Stomach (tissue), 4 donors: ENCODE measurements around the gene ATP2C1.

Experiments used
- EP300 ChIP-seq: sonication (generic); formaldehyde crosslinking; IDR thresholded peaks from one replicate; pipeline ENCODE4 v1.6.1; 2017; ENCODE audit warnings: antibody characterized with exemption
- POLR2AphosphoS5 ChIP-seq, 3 donors: sonication (generic); formaldehyde crosslinking; IDR thresholded peaks; one replicate each; pipeline ENCODE4 v1.6.1; 2016; ENCODE audit warnings: antibody characterized with exemption in 3 of 3
- TF ChIP-seq, protein P1 (sequence below), 7 experiments: fragments of 450-650 bp in 4 of 7; fragments of 200-600 bp in 3 of 7; sonication (generic) in 3 of 7; IDR thresholded peaks; one replicate each; pipeline ENCODE4 v1.5.1; 2016 to 2019; ENCODE audit warnings: antibody characterized with exemption in 7 of 7, control low read depth in 2 of 7, mild to moderate bottlenecking in 1 of 7

DNA sequence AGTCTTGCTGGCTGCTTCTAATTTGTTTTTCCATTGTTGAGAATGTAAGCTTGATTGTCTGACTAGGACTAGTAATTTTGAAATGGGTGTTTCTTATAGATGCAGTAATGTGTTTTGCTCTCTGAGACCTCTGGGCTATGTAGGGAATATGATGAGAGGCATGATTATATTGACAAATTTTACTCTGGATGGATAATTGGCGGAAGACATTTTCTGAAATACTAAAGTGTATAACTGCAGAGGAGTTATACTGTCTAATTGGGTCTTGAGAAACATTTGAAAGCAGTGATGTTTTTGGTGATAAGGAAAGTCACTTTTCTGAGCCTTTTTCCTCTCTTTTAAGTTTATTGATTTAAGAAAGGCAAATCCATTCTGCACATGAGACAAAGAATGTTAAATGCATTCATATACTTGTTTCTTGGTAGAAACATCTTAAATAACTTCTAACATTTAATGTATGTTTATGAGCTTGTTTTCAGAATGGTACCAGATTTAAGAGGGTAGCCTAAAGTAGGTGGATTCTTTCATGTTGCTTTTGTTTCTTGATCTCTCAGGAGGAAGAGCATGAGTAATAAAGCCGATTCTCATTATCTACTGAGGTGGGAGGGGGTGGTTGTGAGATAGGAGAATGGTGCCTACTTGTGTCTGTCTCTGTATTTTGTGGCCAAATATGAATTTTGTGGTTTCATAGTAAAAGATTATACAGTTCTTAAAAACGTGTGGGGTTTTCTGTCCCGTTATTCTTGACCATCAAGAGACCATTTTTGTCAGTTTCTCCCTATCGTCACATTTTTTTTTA, 2.0 kb downstream of the ATP2C1 start:
- TF ChIP-seq, protein P1, sequence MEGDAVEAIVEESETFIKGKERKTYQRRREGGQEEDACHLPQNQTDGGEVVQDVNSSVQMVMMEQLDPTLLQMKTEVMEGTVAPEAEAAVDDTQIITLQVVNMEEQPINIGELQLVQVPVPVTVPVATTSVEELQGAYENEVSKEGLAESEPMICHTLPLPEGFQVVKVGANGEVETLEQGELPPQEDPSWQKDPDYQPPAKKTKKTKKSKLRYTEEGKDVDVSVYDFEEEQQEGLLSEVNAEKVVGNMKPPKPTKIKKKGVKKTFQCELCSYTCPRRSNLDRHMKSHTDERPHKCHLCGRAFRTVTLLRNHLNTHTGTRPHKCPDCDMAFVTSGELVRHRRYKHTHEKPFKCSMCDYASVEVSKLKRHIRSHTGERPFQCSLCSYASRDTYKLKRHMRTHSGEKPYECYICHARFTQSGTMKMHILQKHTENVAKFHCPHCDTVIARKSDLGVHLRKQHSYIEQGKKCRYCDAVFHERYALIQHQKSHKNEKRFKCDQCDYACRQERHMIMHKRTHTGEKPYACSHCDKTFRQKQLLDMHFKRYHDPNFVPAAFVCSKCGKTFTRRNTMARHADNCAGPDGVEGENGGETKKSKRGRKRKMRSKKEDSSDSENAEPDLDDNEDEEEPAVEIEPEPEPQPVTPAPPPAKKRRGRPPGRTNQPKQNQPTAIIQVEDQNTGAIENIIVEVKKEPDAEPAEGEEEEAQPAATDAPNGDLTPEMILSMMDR (IDR thresholded peaks at IDR 0.05) = no peak
- TF ChIP-seq EP300 = no peak
- no peak for TF ChIP-seq POLR2AphosphoS5 (IDR thresholded peaks at IDR 0.05)
